ENCODE results near the gene CASP7.

GRCh38 chr10:113751181-113751732 lies 71.5 kb downstream of the CASP7 start, which contains the start of gene PLEKHS1:
- TF ChIP-seq, protein P1, sequence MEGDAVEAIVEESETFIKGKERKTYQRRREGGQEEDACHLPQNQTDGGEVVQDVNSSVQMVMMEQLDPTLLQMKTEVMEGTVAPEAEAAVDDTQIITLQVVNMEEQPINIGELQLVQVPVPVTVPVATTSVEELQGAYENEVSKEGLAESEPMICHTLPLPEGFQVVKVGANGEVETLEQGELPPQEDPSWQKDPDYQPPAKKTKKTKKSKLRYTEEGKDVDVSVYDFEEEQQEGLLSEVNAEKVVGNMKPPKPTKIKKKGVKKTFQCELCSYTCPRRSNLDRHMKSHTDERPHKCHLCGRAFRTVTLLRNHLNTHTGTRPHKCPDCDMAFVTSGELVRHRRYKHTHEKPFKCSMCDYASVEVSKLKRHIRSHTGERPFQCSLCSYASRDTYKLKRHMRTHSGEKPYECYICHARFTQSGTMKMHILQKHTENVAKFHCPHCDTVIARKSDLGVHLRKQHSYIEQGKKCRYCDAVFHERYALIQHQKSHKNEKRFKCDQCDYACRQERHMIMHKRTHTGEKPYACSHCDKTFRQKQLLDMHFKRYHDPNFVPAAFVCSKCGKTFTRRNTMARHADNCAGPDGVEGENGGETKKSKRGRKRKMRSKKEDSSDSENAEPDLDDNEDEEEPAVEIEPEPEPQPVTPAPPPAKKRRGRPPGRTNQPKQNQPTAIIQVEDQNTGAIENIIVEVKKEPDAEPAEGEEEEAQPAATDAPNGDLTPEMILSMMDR (conservative IDR thresholded peaks at IDR 0.05 in 1 of 2, IDR thresholded peaks at IDR 0.05 in 1 of 2; ENCODE audit: extremely low read depth in 1 of 2, insufficient read depth in 1 of 2, low read depth in 1 of 2, low read length in 2 of 2): no peak
- no peak for TF ChIP-seq EZH2 (IDR thresholded peaks at IDR 0.05; ENCODE audit: borderline replicate concordance, low read length)

Measured in mammary epithelial cell (primary cell).